Neural progenitor cell (in vitro differentiated cells): Measurements from ENCODE around the gene PRKCE.

Experiments used
- EZH2 ChIP-seq: fragments of 200-600 bp; sonication (generic); IDR thresholded peaks from 2 replicates; pipeline ENCODE4 v1.6.1; 2017; ENCODE audit warnings: antibody characterized with exemption, mild to moderate bottlenecking, moderate library complexity
- TF ChIP-seq, protein P1 (sequence below): fragments of 200-600 bp; sonication (generic); IDR thresholded peaks from 2 replicates; pipeline ENCODE4 v1.5.1; 2017; ENCODE audit warnings: antibody characterized with exemption, mild to moderate bottlenecking

DNA sequence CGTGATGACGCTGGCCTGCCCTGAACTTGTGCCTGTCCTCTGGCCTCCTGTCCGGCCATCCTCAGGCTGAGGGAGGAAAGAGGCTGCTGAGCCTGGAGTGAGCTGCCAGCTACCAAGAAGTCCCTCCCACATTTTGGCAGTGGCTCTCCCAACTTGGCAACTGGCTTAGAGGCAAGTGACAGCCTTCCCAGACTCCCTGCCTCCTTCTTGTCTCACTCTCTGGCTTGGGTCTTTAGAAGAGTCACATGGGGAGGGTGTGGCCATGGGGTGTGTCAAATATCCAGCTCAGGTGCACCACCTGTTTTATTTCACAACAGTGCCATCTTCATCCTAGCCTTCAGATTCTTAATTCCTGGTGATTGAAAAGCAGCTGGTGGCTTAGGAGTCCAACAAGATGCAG lies 222.9 kb downstream of the PRKCE start:
- TF ChIP-seq, protein P1, sequence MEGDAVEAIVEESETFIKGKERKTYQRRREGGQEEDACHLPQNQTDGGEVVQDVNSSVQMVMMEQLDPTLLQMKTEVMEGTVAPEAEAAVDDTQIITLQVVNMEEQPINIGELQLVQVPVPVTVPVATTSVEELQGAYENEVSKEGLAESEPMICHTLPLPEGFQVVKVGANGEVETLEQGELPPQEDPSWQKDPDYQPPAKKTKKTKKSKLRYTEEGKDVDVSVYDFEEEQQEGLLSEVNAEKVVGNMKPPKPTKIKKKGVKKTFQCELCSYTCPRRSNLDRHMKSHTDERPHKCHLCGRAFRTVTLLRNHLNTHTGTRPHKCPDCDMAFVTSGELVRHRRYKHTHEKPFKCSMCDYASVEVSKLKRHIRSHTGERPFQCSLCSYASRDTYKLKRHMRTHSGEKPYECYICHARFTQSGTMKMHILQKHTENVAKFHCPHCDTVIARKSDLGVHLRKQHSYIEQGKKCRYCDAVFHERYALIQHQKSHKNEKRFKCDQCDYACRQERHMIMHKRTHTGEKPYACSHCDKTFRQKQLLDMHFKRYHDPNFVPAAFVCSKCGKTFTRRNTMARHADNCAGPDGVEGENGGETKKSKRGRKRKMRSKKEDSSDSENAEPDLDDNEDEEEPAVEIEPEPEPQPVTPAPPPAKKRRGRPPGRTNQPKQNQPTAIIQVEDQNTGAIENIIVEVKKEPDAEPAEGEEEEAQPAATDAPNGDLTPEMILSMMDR, result no peak
- no peak for TF ChIP-seq EZH2
